A549 (cell line): ENCODE data around the gene KCNA5. TPM values are rescaled to one million over a fixed set of nuclear protein-coding genes. Genes with fewer than 3 reads are reported as not detected.

ENCODE experiments used
- ATAC-seq, 2 experiments: fragments of 200-7000 bp in 1 of 2; fragments of >200 bp in 1 of 2; cut with Nextera tagmentation in 1 of 2; cut with Tn5 transposase in 1 of 2; 3 replicates each; pipeline versions ENCODE4 v1.8.0 to v1.9.1; 2018 to 2020; ENCODE audit warnings: mild to moderate bottlenecking in 1 of 2, moderate library complexity in 1 of 2
- CTCF ChIA-PET: fragments of 300-600 bp; sonication (Branson Sonifier 250); formaldehyde crosslinking; extraction: SDS; loops from one replicate; lab custom pipeline; 2021; ENCODE audit warnings: antibody characterized with exemption, inconsistent platforms; lab: Yijun Ruan, JAX
- POLR2A ChIA-PET: fragments of 350-600 bp; formaldehyde crosslinking; extraction: SDS; loops from one replicate; lab custom pipeline; 2021; ENCODE audit warnings: antibody characterized with exemption, inconsistent platforms; lab: Yijun Ruan, JAX
- DNase-seq, 2 experiments: peaks; one replicate each; pipeline versions ENCODE4 v3.0.0 to v3.0.0-alpha.2; 2011 to 2016; ENCODE audit warnings: low read depth in 1 of 2, low spot score in 1 of 2
- FAIRE-seq: peaks from 2 replicates; lab custom pipeline; 2011; peaks lifted over from hg19 to GRCh38; lab: Jason Lieb, UNC
- H3K27ac ChIP-seq, 2 experiments: fragments of >200 bp; sonication (Bioruptor Twin); formaldehyde crosslinking; 3 replicates each; pipeline ENCODE4 v1.5.1; 2016 to 2017
- H3K4me1 ChIP-seq: fragments of >200 bp; sonication (Bioruptor Twin); formaldehyde crosslinking; 3 replicates; pipeline ENCODE4 v1.6.1; 2016
- H3K4me2 ChIP-seq: fragments of >200 bp; sonication (Bioruptor Twin); formaldehyde crosslinking; 3 replicates; pipeline ENCODE4 v1.6.1; 2016
- H3K4me3 ChIP-seq: fragments of >200 bp; sonication (Bioruptor Twin); formaldehyde crosslinking; 3 replicates; pipeline ENCODE4 v1.5.1; 2016
- H3K9me3 ChIP-seq: fragments of >200 bp; sonication (Bioruptor Twin); formaldehyde crosslinking; 3 replicates; pipeline ENCODE4 v1.6.1; 2016
- BCL3 ChIP-seq: fragments of >200 bp; sonication (Bioruptor Twin); formaldehyde crosslinking; IDR thresholded peaks from 3 replicates; pipeline ENCODE4 v1.6.1; 2016
- BHLHE40 ChIP-seq: IDR thresholded peaks from 2 replicates; pipeline ENCODE4 v1.6.1; 2012; ENCODE audit warnings: low read depth, low read length, inconsistent platforms
- CBX2 ChIP-seq: fragments of 200-600 bp; sonication (generic); IDR thresholded peaks from 2 replicates; pipeline ENCODE4 v1.6.1; 2016; ENCODE audit warnings: low read depth, mild to moderate bottlenecking, borderline replicate concordance
- CEBPB ChIP-seq, 2 experiments: fragments of >200 bp in 1 of 2; sonication (Bioruptor Twin) in 1 of 2; formaldehyde crosslinking in 1 of 2; IDR thresholded peaks; 2 replicates each; pipeline ENCODE4 v1.6.1; 2012 to 2016
- CHD4 ChIP-seq: fragments of 200-600 bp; sonication (generic); IDR thresholded peaks from 2 replicates; pipeline ENCODE4 v1.6.1; 2016; ENCODE audit warnings: antibody characterized with exemption, mild to moderate bottlenecking, borderline replicate concordance
- EHF ChIP-seq: fragments of 250-450 bp; sonication (Bioruptor Pico); IDR thresholded peaks from 2 replicates; pipeline ENCODE4 v1.5.0; 2020; ENCODE audit warnings: mild to moderate bottlenecking
- FOXS1 ChIP-seq: fragments of 250-450 bp; sonication (Bioruptor Pico); IDR thresholded peaks from 2 replicates; pipeline ENCODE4 v1.5.0; 2020; ENCODE audit warnings: mild to moderate bottlenecking, moderate library complexity
- GATA3 ChIP-seq: IDR thresholded peaks from 2 replicates; pipeline ENCODE4 v1.6.1; 2012; ENCODE audit warnings: borderline replicate concordance
- HOXA7 ChIP-seq: fragments of 250-450 bp; sonication (Bioruptor Pico); IDR thresholded peaks from 2 replicates; pipeline ENCODE4 v1.5.0; 2020; ENCODE audit warnings: mild to moderate bottlenecking, moderate library complexity
- JUNB ChIP-seq: fragments of >200 bp; sonication (Bioruptor Twin); formaldehyde crosslinking; IDR thresholded peaks from 2 replicates; pipeline ENCODE4 v1.6.1; 2016
- MAFK ChIP-seq: fragments of 450-650 bp; IDR thresholded peaks from 2 replicates; pipeline ENCODE4 v1.6.1; 2014; ENCODE audit not compliant: partially characterized antibody
- MAZ ChIP-seq: fragments of 150-350 bp; IDR thresholded peaks from 2 replicates; pipeline ENCODE4 v1.6.1; 2014; ENCODE audit warnings: antibody characterized with exemption, low read depth, low read length, borderline replicate concordance
- MYC ChIP-seq: IDR thresholded peaks from 2 replicates; pipeline ENCODE4 v1.6.1; 2012; ENCODE audit warnings: mild to moderate bottlenecking, inconsistent platforms, low read length, improper control_type of control experiment, borderline replicate concordance
- NPAS2 ChIP-seq: fragments of 250-450 bp; sonication (Bioruptor Pico); IDR thresholded peaks from 2 replicates; pipeline ENCODE4 v1.8.0; 2022; ENCODE audit warnings: mild to moderate bottlenecking, moderate library complexity, borderline replicate concordance
- NR3C1 ChIP-seq: fragments of >200 bp; sonication (Bioruptor Twin); formaldehyde crosslinking; IDR thresholded peaks from 3 replicates; pipeline ENCODE4 v1.6.1; 2017
- RCOR1 ChIP-seq: fragments of 150-350 bp; IDR thresholded peaks from 2 replicates; pipeline ENCODE4 v1.6.1; 2014; ENCODE audit warnings: antibody characterized with exemption, low read length, low read depth
- RFX5 ChIP-seq: fragments of 450-650 bp; IDR thresholded peaks from 2 replicates; pipeline ENCODE4 v1.7.1; 2014; ENCODE audit warnings: antibody characterized with exemption, mild to moderate bottlenecking, moderate library complexity
- RNF2 ChIP-seq: fragments of 200-600 bp; sonication (generic); IDR thresholded peaks from 2 replicates; pipeline ENCODE4 v1.6.1; 2016; ENCODE audit warnings: low read depth, mild to moderate bottlenecking, antibody characterized with exemption, moderate library complexity, borderline replicate concordance
- TFCP2L1 ChIP-seq: fragments of 250-450 bp; sonication (Bioruptor Pico); IDR thresholded peaks from 2 replicates; pipeline ENCODE4 v1.5.0; 2021; ENCODE audit warnings: mild to moderate bottlenecking
- TP53 ChIP-seq: fragments of 250-450 bp; sonication (Bioruptor Pico); IDR thresholded peaks from 2 replicates; pipeline ENCODE4 v1.5.0; 2021; ENCODE audit warnings: mild to moderate bottlenecking, moderate library complexity
- ZNF302 ChIP-seq: fragments of 250-450 bp; sonication (Bioruptor Pico); IDR thresholded peaks from 2 replicates; pipeline ENCODE4 v1.9.0; 2021; ENCODE audit warnings: inconsistent platforms, mild to moderate bottlenecking, moderate library complexity
- WGBS: methylation state at CpG from one replicate; pipeline ENCODE4 v1.1.6; 2017; ENCODE audit errors: missing lambda C conversion rate; 5-methylcytosine and 5-hydroxymethylcytosine counted together
- polyA plus RNA-seq, 4 experiments: library from polyadenylated mRNA; depleted of rRNA in 3 of 4; stranded (reverse); fragments of >200 nt; fragmentation: RNase III in 1 of 4; extraction: RNeasy Plus Mini Kit Qiagen cat#74134 plus additional on column Dnase treatment in 1 of 4; gene quantifications; 2 replicates in 3 of 4; 3 replicates in 1 of 4; pipeline ENCODE4 v1.2.3, GENCODE V29; 2011 to 2017
- TF ChIP-seq, protein P1 (sequence below): IDR thresholded peaks from 2 replicates; pipeline ENCODE4 v1.6.1; 2012; ENCODE audit warnings: low read depth, borderline replicate concordance
- TF ChIP-seq, protein P2 (sequence below): IDR thresholded peaks from 2 replicates; pipeline ENCODE4 v1.6.1; 2012
- TF ChIP-seq, protein P3 (sequence below): fragments of 250-450 bp; sonication (Bioruptor Pico); IDR thresholded peaks from 2 replicates; pipeline ENCODE4 v1.5.0; 2020; ENCODE audit warnings: low read depth, mild to moderate bottlenecking, moderate library complexity
- TF ChIP-seq, protein P4 (sequence below): fragments of 150-350 bp; IDR thresholded peaks from 2 replicates; pipeline ENCODE4 v1.6.1; 2014; ENCODE audit warnings: low read depth, mild to moderate bottlenecking, low read length
- TF ChIP-seq, protein P5 (sequence below): fragments of 200-600 bp; sonication (generic); IDR thresholded peaks from 2 replicates; pipeline ENCODE4 v1.6.1; 2016; ENCODE audit warnings: antibody characterized with exemption, mild to moderate bottlenecking, moderate library complexity

The KCNA5 gene
- polyA plus RNA-seq, 2 of the 4 experiments (the other 2 are of a cell fraction), result not detected

- ChIA-PET CTCF (interaction anchor here (0.6 to 3.9 kb wide), 7 partner anchors 16 to 595 kb away, joined by 3 to 33 read pairs (median 3); no protein-coding TSS in a partner anchor), POLR2A (no interaction called here)
- TF ChIP-seq RCOR1, result no peak
- no peak for TF ChIP-seq RNF2
- TF ChIP-seq RFX5, result no peak
- TF ChIP-seq TP53 (CRISPR knock-in tag), result no peak
- no peak for TF ChIP-seq MAFK
- TF ChIP-seq CHD4, result no peak
- TF ChIP-seq, protein P1, sequence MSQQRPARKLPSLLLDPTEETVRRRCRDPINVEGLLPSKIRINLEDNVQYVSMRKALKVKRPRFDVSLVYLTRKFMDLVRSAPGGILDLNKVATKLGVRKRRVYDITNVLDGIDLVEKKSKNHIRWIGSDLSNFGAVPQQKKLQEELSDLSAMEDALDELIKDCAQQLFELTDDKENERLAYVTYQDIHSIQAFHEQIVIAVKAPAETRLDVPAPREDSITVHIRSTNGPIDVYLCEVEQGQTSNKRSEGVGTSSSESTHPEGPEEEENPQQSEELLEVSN, result no peak
- TF ChIP-seq TFCP2L1 (CRISPR knock-in tag), result no peak
- TF ChIP-seq, protein P2, sequence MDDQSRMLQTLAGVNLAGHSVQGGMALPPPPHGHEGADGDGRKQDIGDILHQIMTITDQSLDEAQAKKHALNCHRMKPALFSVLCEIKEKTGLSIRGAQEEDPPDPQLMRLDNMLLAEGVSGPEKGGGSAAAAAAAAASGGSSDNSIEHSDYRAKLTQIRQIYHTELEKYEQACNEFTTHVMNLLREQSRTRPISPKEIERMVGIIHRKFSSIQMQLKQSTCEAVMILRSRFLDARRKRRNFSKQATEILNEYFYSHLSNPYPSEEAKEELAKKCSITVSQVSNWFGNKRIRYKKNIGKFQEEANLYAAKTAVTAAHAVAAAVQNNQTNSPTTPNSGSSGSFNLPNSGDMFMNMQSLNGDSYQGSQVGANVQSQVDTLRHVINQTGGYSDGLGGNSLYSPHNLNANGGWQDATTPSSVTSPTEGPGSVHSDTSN, result no peak
- TF ChIP-seq GATA3, result no peak
- TF ChIP-seq, protein P3, sequence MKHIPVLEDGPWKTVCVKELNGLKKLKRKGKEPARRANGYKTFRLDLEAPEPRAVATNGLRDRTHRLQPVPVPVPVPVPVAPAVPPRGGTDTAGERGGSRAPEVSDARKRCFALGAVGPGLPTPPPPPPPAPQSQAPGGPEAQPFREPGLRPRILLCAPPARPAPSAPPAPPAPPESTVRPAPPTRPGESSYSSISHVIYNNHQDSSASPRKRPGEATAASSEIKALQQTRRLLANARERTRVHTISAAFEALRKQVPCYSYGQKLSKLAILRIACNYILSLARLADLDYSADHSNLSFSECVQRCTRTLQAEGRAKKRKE (CRISPR knock-in tag), result no peak
- no peak for TF ChIP-seq CEBPB (IDR thresholded peaks at IDR 0.05)
- no peak for TF ChIP-seq MYC
- no peak for TF ChIP-seq FOXS1
- TF ChIP-seq CBX2, result no peak
- TF ChIP-seq, protein P4, sequence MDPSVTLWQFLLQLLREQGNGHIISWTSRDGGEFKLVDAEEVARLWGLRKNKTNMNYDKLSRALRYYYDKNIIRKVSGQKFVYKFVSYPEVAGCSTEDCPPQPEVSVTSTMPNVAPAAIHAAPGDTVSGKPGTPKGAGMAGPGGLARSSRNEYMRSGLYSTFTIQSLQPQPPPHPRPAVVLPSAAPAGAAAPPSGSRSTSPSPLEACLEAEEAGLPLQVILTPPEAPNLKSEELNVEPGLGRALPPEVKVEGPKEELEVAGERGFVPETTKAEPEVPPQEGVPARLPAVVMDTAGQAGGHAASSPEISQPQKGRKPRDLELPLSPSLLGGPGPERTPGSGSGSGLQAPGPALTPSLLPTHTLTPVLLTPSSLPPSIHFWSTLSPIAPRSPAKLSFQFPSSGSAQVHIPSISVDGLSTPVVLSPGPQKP, result no peak
- no peak for TF ChIP-seq HOXA7 (CRISPR knock-in tag)
- TF ChIP-seq ZNF302 (CRISPR knock-in tag), result no peak
- no peak for TF ChIP-seq NPAS2 (CRISPR knock-in tag)
- TF ChIP-seq EHF (CRISPR knock-in tag), result no peak
- DNase-seq (peak in 1 of 2 experiments; percentile 19), FAIRE-seq (no peak), ATAC-seq (peak in 1 of 2 experiments; percentile 67; a peak in 2 of 6 replicates)
- Histone ChIP-seq H3K9me3 (no peaks in the 10 kb centered on the region), H3K4me1 (0 out of 3 replicates have a peak, but pooled peaks cover 5% of the 10 kb centered on the region), H3K27ac (no peak overlapping the region), H3K4me3 (no peak overlapping the region), H3K4me2 (no peak overlapping the region)
- WGBS, result 0% methylated on average over 3 of the region's 3 CpGs
Observed at GRCh38 chr12:5000204-5000603, 43.5 kb upstream of the KCNA5 start.

DNA sequence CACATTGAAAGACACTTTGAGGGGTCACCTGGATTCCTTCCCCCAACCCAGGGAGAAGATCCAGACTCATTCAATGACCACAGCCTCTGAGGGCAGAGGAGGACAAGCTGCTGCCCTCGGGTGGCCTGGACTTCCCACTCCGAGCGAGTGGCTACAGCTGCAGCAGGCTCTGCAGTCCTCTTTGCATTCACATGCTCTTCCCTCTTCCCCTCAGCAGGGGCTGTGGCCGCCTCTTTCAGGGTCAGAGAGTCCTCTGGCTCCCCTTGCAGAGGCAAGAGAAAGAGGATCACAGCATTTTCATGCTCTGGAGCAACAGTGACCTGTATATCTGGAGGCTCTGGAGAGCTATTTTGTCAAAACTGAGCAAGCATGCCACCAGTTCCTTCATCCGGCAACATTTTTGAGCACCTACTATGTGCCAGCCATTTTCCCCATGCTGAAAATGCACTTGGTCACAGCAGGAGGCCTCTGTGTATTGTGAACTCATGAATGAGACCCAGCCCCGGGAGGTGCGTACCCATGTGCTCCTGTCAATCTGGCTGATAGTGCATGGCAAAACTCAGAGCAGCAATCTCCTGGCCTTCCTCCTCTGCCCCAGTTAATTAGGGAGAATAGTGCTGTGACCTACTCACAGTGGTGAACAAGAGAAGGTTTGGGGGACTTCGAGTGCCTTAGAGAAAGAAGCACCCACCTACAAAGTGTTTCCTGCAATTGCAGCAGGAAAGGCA is 42.9 kb upstream of the KCNA5 start:
- no peak for ATAC-seq
- DNase-seq, result no peak
- ChIA-PET CTCF (interaction anchor here (0.6 to 3.9 kb wide), 6 partner anchors 17 to 146 kb away, joined by 3 to 33 read pairs (median 3); no protein-coding TSS in a partner anchor), POLR2A (no interaction called here)
- FAIRE-seq, result no peak
- WGBS, result 33% methylated on average over 8 of the region's 8 CpGs
- H3K4me1 ChIP-seq, result 0 out of 3 replicates have a peak, but pooled peaks cover 5% of the 10 kb centered on the region
- no peak overlapping the region for H3K27ac ChIP-seq
- H3K4me3 ChIP-seq, result no peak overlapping the region
- H3K9me3 ChIP-seq, result no peaks in the 10 kb centered on the region
- H3K4me2 ChIP-seq, result no peak overlapping the region
- TF ChIP-seq MAZ, result no peak
- TF ChIP-seq, protein P1, result no peak
- TF ChIP-seq JUNB, result no peak
- no peak for TF ChIP-seq BCL3
- TF ChIP-seq CEBPB (IDR thresholded peaks at IDR 0.05), result no peak
- TF ChIP-seq, protein P5, sequence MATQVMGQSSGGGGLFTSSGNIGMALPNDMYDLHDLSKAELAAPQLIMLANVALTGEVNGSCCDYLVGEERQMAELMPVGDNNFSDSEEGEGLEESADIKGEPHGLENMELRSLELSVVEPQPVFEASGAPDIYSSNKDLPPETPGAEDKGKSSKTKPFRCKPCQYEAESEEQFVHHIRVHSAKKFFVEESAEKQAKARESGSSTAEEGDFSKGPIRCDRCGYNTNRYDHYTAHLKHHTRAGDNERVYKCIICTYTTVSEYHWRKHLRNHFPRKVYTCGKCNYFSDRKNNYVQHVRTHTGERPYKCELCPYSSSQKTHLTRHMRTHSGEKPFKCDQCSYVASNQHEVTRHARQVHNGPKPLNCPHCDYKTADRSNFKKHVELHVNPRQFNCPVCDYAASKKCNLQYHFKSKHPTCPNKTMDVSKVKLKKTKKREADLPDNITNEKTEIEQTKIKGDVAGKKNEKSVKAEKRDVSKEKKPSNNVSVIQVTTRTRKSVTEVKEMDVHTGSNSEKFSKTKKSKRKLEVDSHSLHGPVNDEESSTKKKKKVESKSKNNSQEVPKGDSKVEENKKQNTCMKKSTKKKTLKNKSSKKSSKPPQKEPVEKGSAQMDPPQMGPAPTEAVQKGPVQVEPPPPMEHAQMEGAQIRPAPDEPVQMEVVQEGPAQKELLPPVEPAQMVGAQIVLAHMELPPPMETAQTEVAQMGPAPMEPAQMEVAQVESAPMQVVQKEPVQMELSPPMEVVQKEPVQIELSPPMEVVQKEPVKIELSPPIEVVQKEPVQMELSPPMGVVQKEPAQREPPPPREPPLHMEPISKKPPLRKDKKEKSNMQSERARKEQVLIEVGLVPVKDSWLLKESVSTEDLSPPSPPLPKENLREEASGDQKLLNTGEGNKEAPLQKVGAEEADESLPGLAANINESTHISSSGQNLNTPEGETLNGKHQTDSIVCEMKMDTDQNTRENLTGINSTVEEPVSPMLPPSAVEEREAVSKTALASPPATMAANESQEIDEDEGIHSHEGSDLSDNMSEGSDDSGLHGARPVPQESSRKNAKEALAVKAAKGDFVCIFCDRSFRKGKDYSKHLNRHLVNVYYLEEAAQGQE, result no peak
- TF ChIP-seq TP53 (CRISPR knock-in tag), result no peak
- no peak for TF ChIP-seq RNF2
- no peak for TF ChIP-seq MAFK
- no peak for TF ChIP-seq BHLHE40
- no peak for TF ChIP-seq NR3C1
- TF ChIP-seq MYC, result no peak
